NT2/D1 (cell line): ENCODE results near the gene OR1F1.
A peak's percentile ranks its signal among the peaks of the same experiment; 100 is the strongest.
"Not testable (repeated sequence)": the region's sequence is repeated elsewhere in the genome, so short reads cannot be mapped to it uniquely, and the experiment has no call there.

Experiments
- DNase-seq: peaks from one replicate; pipeline ENCODE4 v3.0.0-alpha.2; 2011; ENCODE audit warnings: low read depth, low spot score
- H3K27me3 ChIP-seq: 2 replicates; pipeline ENCODE4 v1.6.0; 2011; ENCODE audit warnings: mild to moderate bottlenecking; ENCODE audit not compliant: insufficient read length, insufficient read depth
- H3K36me3 ChIP-seq: 2 replicates; pipeline ENCODE4 v1.6.1; 2011; ENCODE audit warnings: mild to moderate bottlenecking, low read length, mixed read lengths; ENCODE audit not compliant: insufficient read depth, insufficient read length
- H3K4me1 ChIP-seq: 2 replicates; pipeline ENCODE4 v1.5.1; 2011; ENCODE audit not compliant: insufficient read depth, insufficient read length
- H3K4me3 ChIP-seq: 2 replicates; pipeline ENCODE4 v1.5.1; 2011; ENCODE audit warnings: low read depth; ENCODE audit not compliant: insufficient read length
- H3K9ac ChIP-seq: 2 replicates; pipeline ENCODE4 v1.6.0; 2011; ENCODE audit warnings: low read depth; ENCODE audit not compliant: insufficient read length
- H3K9me3 ChIP-seq: 2 replicates; pipeline ENCODE4 v1.5.1; 2011; ENCODE audit warnings: mild to moderate bottlenecking, low read length; ENCODE audit not compliant: insufficient read depth
- SUZ12 ChIP-seq: IDR thresholded peaks from 2 replicates; pipeline ENCODE4 v1.6.1; 2011; ENCODE audit not compliant: insufficient read length, insufficient read depth; ENCODE audit errors: extremely low read depth
- YY1 ChIP-seq: IDR thresholded peaks from 2 replicates; pipeline ENCODE4 v1.6.1; 2011; ENCODE audit not compliant: insufficient read length, insufficient read depth
- ZNF274 ChIP-seq: IDR thresholded peaks from 2 replicates; pipeline ENCODE4 v1.6.1; 2011; ENCODE audit warnings: mild to moderate bottlenecking, low read depth, low read length

Gene OR1F1

GRCh38 chr16:3187798-3188674 lies at the start of gene OR1F1:
OR1F1 (plus strand) TSS chr16:3188204.
- Histone ChIP-seq H3K4me3 (peak within 1 kb of the TSS; percentile 88), H3K4me1 (no peaks in the 10 kb centered on the region), H3K9ac (peak within 1 kb of the TSS; percentile 93), H3K9me3 (no peaks in the 10 kb centered on the region), H3K36me3 (no peaks in the 10 kb centered on the region), H3K27me3 (peaks cover 26% of the 10 kb centered on the region)
- peak; percentile 83 for DNase-seq
- no peak for TF ChIP-seq SUZ12
- TF ChIP-seq ZNF274 = no peak
- no peak for TF ChIP-seq YY1

- H3K36me3 ChIP-seq = peaks cover 55% of the 10 kb centered on the region
- peaks cover 10% of the 10 kb centered on the region for H3K4me1 ChIP-seq
- no peaks in the 10 kb centered on the region for H3K27me3 ChIP-seq
- H3K9me3 ChIP-seq = no peaks in the 10 kb centered on the region
- no peak for TF ChIP-seq YY1
- no peak for TF ChIP-seq ZNF274
- TF ChIP-seq SUZ12 = no peak
- H3K9ac ChIP-seq = no peak overlapping the region
- H3K4me3 ChIP-seq = no peak overlapping the region
- no peak for DNase-seq
Observed at GRCh38 chr16:3138342-3138741, 49.7 kb upstream of the OR1F1 start.

DNA sequence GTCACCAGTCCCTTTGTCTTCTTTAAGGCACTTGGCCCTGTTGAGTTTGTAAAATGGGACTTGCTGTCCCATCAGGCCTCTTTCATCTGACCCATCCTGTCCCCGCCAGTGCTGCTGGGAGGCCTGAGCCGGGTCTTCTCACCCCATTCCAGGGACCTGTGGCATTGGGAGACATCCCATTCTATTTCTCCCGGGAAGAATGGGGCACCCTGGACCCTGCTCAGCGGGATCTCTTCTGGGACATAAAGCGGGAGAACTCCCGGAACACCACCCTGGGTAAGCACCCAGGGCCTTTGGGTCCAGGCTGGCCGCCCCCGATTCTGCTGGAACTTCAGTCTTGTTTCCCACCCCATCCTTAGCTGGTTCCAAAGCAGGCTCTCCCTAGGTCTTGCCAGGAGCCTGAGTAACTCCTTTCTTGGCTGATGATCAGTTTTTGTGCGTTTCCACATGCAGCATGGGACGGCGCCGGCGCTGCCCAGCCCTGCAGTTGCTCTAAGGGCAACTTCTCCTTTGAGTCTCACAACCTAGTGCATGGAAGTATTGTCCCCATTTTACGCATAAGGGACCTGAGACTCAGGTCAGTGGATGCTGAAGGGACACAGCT lies 49.1 kb upstream of the OR1F1 start:
- no peak for TF ChIP-seq YY1
- no peak for TF ChIP-seq ZNF274
- H3K9me3 ChIP-seq = no peaks in the 10 kb centered on the region
- peaks cover 55% of the 10 kb centered on the region for H3K36me3 ChIP-seq
- DNase-seq = no peak
- H3K27me3 ChIP-seq = no peaks in the 10 kb centered on the region
- peaks cover 13% of the 10 kb centered on the region for H3K4me1 ChIP-seq
- no peak overlapping the region for H3K4me3 ChIP-seq
- no peak overlapping the region for H3K9ac ChIP-seq

DNA sequence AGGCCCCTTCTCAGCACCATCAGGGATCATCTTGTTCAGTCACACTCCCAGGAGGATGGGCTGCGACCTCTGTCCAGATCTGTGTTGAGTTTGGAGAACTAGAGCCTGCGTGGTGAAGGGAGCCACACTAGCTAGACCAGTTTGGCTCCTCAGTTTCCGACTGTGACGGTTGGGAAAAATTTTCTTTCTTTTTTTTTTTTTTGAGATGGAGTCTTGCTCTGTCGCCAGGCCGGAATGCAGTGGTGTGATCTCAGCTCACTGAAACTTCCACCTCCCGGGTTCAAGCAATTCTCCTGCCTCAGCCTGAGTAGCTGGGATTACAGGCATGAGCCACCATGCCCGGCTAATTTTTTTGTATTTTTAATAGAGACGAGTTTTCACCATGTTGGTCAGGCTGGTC lies 48.4 kb upstream of the OR1F1 start:
- peaks cover 55% of the 10 kb centered on the region for H3K36me3 ChIP-seq
- H3K9ac ChIP-seq, H3K27me3 ChIP-seq, DNase-seq, H3K4me3 ChIP-seq, H3K9me3 ChIP-seq: not testable (repeated sequence)
- peaks cover 19% of the 10 kb centered on the region for H3K4me1 ChIP-seq

GRCh38 chr16:3140603-3141427 lies 47.2 kb upstream of the OR1F1 start:
- Histone ChIP-seq H3K9ac (no peak overlapping the region), H3K4me1 (peaks cover 27% of the 10 kb centered on the region), H3K36me3 (peaks cover 55% of the 10 kb centered on the region), H3K4me3 (no peak overlapping the region), H3K27me3 (no peaks in the 10 kb centered on the region), H3K9me3 (no peaks in the 10 kb centered on the region)
- DNase-seq = no peak
- no peak for TF ChIP-seq YY1
- TF ChIP-seq SUZ12 = no peak
- no peak for TF ChIP-seq ZNF274

GRCh38 chr16:3141781-3142311 lies 46.2 kb upstream of the OR1F1 start:
- TF ChIP-seq ZNF274 (no peak), YY1 (no peak), SUZ12 (no peak)
- H3K4me1 ChIP-seq = peaks cover 32% of the 10 kb centered on the region

DNA sequence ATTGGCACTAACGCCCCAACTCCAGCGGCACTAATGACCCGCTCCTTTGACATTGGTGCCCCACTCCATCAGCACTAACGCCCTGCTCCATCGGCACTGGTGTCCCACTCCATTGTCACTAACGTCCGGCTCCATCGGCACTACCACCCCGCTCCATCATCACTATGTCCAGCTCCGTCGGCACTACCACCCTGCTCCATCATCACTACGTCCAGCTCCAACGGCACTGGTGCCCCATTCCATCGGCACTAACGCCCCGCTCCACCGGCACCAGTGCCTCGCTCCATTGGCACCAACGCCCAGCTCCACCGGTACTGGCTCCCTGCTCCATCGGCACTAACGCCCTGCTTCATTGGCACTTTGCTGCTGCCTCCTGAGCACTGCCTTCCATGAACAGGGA lies 45.7 kb upstream of the OR1F1 start:
- DNase-seq = no peak
- peaks cover 51% of the 10 kb centered on the region for H3K36me3 ChIP-seq
- H3K9ac ChIP-seq = no peak overlapping the region
- H3K4me3 ChIP-seq = no peak overlapping the region
- peaks cover 4% of the 10 kb centered on the region for H3K27me3 ChIP-seq
- H3K4me1 ChIP-seq = peaks cover 31% of the 10 kb centered on the region
- TF ChIP-seq SUZ12 (no peak), YY1 (no peak), ZNF274 (no peak)
- H3K9me3 ChIP-seq = no peaks in the 10 kb centered on the region

More at GRCh38 chr16:3141781-3142311, 46.2 kb upstream of the OR1F1 start:
- H3K9ac ChIP-seq = no peak overlapping the region
- no peaks in the 10 kb centered on the region for H3K9me3 ChIP-seq
- H3K36me3 ChIP-seq = peaks cover 55% of the 10 kb centered on the region
- no peak for DNase-seq
- no peak overlapping the region for H3K4me3 ChIP-seq
- no peaks in the 10 kb centered on the region for H3K27me3 ChIP-seq
